ENCODE results near the gene UBAC1. TPM values are rescaled to one million over a fixed set of nuclear protein-coding genes. Genes with fewer than 3 reads are reported as not detected.

UBAC1 gene
- 35.2 TPM for total RNA-seq

DNA sequence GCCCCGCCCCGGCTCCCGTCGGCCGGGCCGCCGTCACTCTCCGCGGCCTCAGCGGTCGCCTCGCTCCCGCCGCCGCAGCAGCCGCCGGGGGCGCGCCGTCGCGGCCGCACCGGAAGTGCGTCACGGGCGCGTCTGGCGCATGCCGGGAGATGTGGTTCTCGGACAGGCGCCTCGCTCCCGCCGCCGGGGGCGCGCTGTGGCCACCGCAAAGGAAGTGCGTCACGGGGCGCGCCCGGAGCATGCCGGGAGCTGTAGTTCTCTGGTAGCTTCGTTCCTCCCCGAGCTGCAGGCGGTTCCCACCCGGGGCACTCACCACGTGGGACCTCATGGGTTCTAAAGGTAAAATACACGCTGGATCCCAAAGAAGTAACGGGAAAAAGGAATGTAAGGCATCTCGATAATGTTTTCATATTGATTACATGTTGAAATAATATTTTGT is at the start of gene UBAC1:
TSS of gene UBAC1 (minus strand) at position 97 of the 439 bp plus-strand sequence. CDS start 211 bp downstream, outside the sequence.
- intact Hi-C loops (cut with DNase I), result no loop called here
- ATAC-seq, result peak; percentile 98
- DNase-seq (ENCODE audit: low spot score), result peak; percentile 97

DNA sequence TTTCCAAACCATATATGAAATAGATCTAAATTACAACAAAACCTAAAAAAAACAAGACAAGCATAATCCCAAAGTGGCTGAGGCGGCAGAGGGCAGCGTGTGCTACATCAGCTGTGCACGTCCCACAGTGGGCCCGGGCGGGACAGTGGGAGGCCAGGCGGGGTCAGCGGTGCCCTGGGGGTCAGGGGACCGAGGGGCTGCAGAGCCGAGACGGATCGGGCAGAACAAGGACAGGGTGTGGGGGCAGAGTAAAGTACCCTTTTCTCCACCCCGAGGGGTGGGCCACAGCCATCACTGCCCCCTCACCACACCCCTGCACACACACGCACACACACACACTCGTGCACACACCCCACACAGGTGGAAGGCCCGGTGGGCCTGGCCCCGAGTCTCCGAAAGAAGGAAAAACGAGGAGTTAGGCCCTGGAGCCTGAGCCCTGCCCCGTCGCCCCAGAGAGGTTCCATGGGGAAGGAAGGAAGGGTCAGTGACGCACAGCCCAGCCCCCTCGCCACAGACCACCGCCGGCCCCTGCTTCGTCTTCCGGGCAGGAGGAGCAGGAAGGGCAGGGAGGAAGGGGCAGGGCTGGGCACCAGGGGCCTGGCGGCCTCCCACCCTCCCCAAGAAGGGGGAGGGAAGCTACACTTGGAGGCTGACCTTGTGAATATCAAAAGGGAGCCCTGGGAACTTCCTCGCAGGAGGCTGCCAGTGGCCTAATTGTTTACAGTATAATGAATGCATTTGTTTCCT is 49.6 kb upstream of the UBAC1 start:
- DNase-seq (ENCODE audit: low spot score) (no peak), ATAC-seq (no peak)
- intact Hi-C loops (cut with DNase I), result no loop called here

DNA sequence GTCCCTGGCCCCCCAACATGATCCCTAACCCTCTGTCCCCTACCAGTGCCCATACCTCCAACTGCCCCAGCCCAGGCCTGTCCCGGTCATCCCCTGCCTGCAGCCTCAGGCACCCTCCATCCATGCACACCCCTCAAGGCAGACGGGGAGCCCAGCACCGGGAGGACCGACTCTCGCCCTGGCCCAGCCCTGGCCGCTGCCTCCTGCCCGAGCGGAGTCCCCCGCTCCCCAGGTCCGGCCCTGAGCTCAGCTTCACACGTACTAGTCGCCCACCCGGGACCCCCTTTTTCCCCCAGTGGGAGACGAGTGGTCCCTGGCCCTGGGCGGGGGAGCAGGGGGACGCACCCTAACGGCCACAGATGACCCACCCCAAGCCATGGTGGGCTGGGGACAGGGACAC is 49.0 kb upstream of the UBAC1 start:
- intact Hi-C loops (cut with DNase I), result no loop called here
- DNase-seq (ENCODE audit: low spot score), result no peak
- ATAC-seq, result no peak

DNA sequence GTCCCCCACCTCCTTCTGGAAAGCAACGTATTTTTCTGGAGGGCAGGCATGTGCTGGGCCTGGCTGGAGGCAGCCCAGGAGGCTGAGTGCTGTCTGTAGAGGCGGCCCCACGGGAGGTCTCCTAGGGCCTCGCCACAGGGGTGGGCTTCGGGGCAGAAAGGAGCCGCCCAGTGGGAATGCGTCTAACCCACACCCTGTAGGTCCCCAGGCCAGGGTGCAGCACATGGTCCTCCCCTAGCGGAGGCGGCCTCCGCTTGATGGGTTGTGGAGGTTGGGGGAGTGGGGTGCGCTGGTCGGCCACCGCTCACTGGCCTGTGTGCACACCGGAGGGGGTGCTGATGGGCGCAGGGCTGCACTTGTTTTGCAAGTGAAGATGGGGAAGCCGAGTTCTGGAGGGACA is 48.3 kb upstream of the UBAC1 start:
- no peak for DNase-seq (ENCODE audit: low spot score)
- intact Hi-C loops (cut with DNase I), result no loop called here
- no peak for ATAC-seq

DNA sequence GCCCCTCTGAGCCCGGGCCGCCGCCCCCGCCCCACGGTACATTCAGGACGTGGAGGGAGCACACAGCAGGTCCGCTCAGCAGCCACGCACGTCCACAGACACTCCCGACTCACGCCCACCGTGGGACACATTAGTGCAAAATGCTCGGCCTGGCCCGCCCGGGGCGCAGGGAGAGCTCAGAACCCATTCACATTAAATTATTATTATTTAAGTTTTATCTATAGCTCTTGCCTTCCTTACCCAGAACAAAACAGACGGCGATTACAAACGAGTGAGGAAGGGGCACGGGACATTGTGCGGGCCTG is 47.5 kb upstream of the UBAC1 start:
- intact Hi-C loops (cut with DNase I), result no loop called here
- DNase-seq (ENCODE audit: low spot score) (no peak), ATAC-seq (no peak)

GRCh38 chr9:136007934-136008692 is 46.9 kb upstream of the UBAC1 start:
- intact Hi-C loops (cut with DNase I), result no loop called here
- DNase-seq (ENCODE audit: low spot score) (no peak), ATAC-seq (no peak)

GRCh38 chr9:136007276-136007933 is 46.2 kb upstream of the UBAC1 start:
- intact Hi-C loops (cut with DNase I), result no loop called here
- ATAC-seq (no peak), DNase-seq (ENCODE audit: low spot score) (no peak)

GRCh38 chr9:136006169-136006568 is 45.0 kb upstream of the UBAC1 start:
- DNase-seq (ENCODE audit: low spot score) (no peak), ATAC-seq (no peak)
- intact Hi-C loops (cut with DNase I), result no loop called here

GRCh38 chr9:136004712-136005111 is 43.5 kb upstream of the UBAC1 start:
- DNase-seq (ENCODE audit: low spot score) (no peak), ATAC-seq (no peak)
- intact Hi-C loops (cut with DNase I), result no loop called here

GRCh38 chr9:136004219-136004618 is 43.0 kb upstream of the UBAC1 start:
- no peak for ATAC-seq

GRCh38 chr9:136003411-136004218 is 42.4 kb upstream of the UBAC1 start:
- ATAC-seq (peak; percentile 21), DNase-seq (ENCODE audit: low spot score) (no peak)
- intact Hi-C loops (cut with DNase I), result no loop called here

More at GRCh38 chr9:136004219-136004618, 43.0 kb upstream of the UBAC1 start:
- no peak for DNase-seq (ENCODE audit: low spot score)
- intact Hi-C loops (cut with DNase I), result no loop called here

GRCh38 chr9:136002881-136003280 is 41.7 kb upstream of the UBAC1 start:
- DNase-seq (ENCODE audit: low spot score) (no peak), ATAC-seq (peak; percentile 66)
- intact Hi-C loops (cut with DNase I), result no loop called here

GRCh38 chr9:136002215-136002614 is 41.0 kb upstream of the UBAC1 start:
- no peak for DNase-seq (ENCODE audit: low spot score)
- ATAC-seq, result no peak
- intact Hi-C loops (cut with DNase I), result no loop called here

- ATAC-seq, result no peak
- intact Hi-C loops (cut with DNase I), result no loop called here
- no peak for DNase-seq (ENCODE audit: low spot score)
Measured at GRCh38 chr9:136001231-136001630, 40.1 kb upstream of the UBAC1 start.

GRCh38 chr9:135998410-135999071 is 37.4 kb upstream of the UBAC1 start:
- DNase-seq (ENCODE audit: low spot score) (no peak), ATAC-seq (no peak)
- intact Hi-C loops (cut with DNase I), result no loop called here

- ATAC-seq, result no peak
- intact Hi-C loops (cut with DNase I), result no loop called here
- DNase-seq (ENCODE audit: low spot score), result no peak
Measured at GRCh38 chr9:135998016-135998380, 36.8 kb upstream of the UBAC1 start.

- DNase-seq (ENCODE audit: low spot score), result no peak
- intact Hi-C loops (cut with DNase I), result no loop called here
- no peak for ATAC-seq
Measured at GRCh38 chr9:135997090-135998015, 36.2 kb upstream of the UBAC1 start.

DNA sequence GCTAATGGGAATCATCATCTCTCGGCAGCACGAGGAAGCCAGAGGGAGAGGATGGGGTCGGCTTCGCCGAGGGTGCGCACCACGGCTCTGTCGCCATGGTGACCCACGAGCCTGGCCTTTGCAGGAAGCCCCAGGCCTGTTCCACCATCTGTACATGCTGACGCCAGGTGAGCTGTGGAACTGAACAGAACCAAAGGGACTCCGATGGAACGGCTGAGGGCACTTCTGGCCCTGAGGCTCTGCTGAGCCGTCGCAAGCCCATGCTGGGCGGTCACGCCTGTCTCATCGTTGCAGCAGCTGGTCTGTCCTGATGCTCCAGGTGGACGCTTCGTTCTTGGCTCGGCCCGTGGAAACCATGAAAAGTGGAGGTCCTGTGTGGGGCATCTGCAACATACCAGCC is 34.6 kb upstream of the UBAC1 start:
- ATAC-seq, result no peak
- no peak for DNase-seq (ENCODE audit: low spot score)
- intact Hi-C loops (cut with DNase I), result no loop called here

Measured in sciatic nerve (tissue), 2 donors.